ENCODE measurements around the gene UNKL. TPM values are rescaled to one million over a fixed set of nuclear protein-coding genes. Genes with fewer than 3 reads are reported as not detected.

UNKL gene
- total RNA-seq, 3 donors from 2014 or later (not counting 1 experiment from before 2014, with no cell fraction given) = 114 to 130 (median 127) TPM

DNA sequence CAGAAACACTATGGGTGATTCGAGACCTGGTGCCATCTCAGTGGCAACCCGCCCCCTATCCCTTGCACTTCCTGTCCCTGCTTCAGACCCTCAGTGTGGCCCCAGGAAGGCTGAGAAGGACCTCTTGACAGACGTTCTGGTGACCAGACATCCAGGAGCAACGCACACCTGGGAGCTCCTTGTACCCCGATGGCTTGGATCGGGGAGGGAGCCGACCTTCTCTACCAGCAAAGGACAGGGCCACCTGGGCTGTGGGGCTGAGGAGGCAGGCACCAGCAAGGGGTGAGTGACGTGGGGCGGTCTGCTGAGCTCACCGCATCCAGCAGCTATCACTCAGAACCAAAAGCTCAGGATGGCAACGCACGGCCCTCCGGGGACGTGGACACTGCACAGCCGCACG, 27.2 kb downstream of the UNKL start:
- Histone ChIP-seq H3K4me3 (ENCODE audit: low read length) (no peak overlapping the region), H3K27me3 (ENCODE audit: control insufficient read depth, insufficient read depth, low read length) (no peaks in the 10 kb centered on the region), H3K9me3 (ENCODE audit: control insufficient read depth, insufficient read depth, low read length) (no peaks in the 10 kb centered on the region), H3K36me3 (ENCODE audit: control insufficient read depth, insufficient read depth, low read length) (peaks cover 39% of the 10 kb centered on the region), H3K27ac (ENCODE audit: low read length) (no peak overlapping the region), H3K4me1 (ENCODE audit: control insufficient read depth, insufficient read depth, low read length) (no peaks in the 10 kb centered on the region)
- Mint-ChIP-seq H3K4me1 (peaks cover 0 to 4% of the 10 kb centered on the region in 2 donors), H3K4me3 (no peak overlapping the region), H3K27me3 (ENCODE audit: low read depth in 2 of 2) (no peaks in the 10 kb centered on the region), H3K27ac (no peak overlapping the region), H3K36me3 (no peaks in the 10 kb centered on the region), H3K9me3 (no peaks in the 10 kb centered on the region)
- 93% methylated on average over 16 of the region's 16 CpGs for WGBS (ENCODE audit: insufficient coverage)
- DNase-seq = no peak
- no peak for ATAC-seq
- no peak for TF ChIP-seq CTCF (IDR thresholded peaks at IDR 0.05)
- intact Hi-C loops (cut with micrococcal nuclease) = no loop called here

DNA sequence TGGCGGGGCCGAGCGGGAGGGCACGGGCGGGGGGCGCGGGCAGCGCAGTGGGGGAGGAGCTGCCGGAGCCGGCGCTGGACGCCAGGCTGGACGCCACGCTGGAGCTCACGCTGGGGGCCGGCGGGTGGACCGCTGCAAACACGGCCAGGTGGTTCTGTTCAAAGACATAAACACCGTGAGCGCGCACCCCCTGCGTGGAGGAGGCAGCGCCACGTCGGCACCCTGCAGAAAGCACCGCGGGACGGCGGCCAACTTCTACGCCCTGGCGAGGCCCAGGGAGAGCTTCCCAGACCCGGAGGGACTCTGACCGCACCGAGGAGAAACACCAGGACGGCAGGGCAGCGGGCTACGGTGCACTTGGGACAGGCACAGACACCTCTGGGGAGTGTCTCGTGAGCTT, 29.3 kb downstream of the UNKL start:
- peaks cover 2% of the 10 kb centered on the region for H3K4me1 ChIP-seq (ENCODE audit: control insufficient read depth, insufficient read depth, low read length)
- no peaks in the 10 kb centered on the region for H3K36me3 Mint-ChIP-seq

GRCh38 chr16:1383556-1383955, 30.9 kb downstream of the UNKL start:
- no peak overlapping the region for H3K27ac ChIP-seq (ENCODE audit: low read length)
- H3K36me3 Mint-ChIP-seq = no peaks in the 10 kb centered on the region
- intact Hi-C loops (cut with micrococcal nuclease) = no loop called here
- DNase-seq (no peak), ATAC-seq (no peak)
- H3K27me3 Mint-ChIP-seq (ENCODE audit: low read depth in 2 of 2) = no peaks in the 10 kb centered on the region
- no peaks in the 10 kb centered on the region for H3K9me3 Mint-ChIP-seq
- H3K9me3 ChIP-seq (ENCODE audit: control insufficient read depth, insufficient read depth, low read length) = no peaks in the 10 kb centered on the region
- no peak overlapping the region for H3K4me3 ChIP-seq (ENCODE audit: low read length)
- no peaks in the 10 kb centered on the region for H3K27me3 ChIP-seq (ENCODE audit: control insufficient read depth, insufficient read depth, low read length)
- peaks cover 5 to 16% of the 10 kb centered on the region in 2 donors for H3K4me1 Mint-ChIP-seq
- no peak overlapping the region for H3K27ac Mint-ChIP-seq
- WGBS (ENCODE audit: insufficient coverage) = 93% methylated on average over 18 of the region's 18 CpGs
- no peak for TF ChIP-seq CTCF (IDR thresholded peaks at IDR 0.05)
- peaks cover 14% of the 10 kb centered on the region for H3K4me1 ChIP-seq (ENCODE audit: control insufficient read depth, insufficient read depth, low read length)
- H3K36me3 ChIP-seq (ENCODE audit: control insufficient read depth, insufficient read depth, low read length) = peaks cover 29% of the 10 kb centered on the region
- H3K4me3 Mint-ChIP-seq = no peak overlapping the region

More for the DNA sequence above, 29.3 kb downstream of the UNKL start:
- Histone ChIP-seq H3K27ac (ENCODE audit: low read length) (no peak overlapping the region), H3K36me3 (ENCODE audit: control insufficient read depth, insufficient read depth, low read length) (peaks cover 40% of the 10 kb centered on the region), H3K27me3 (ENCODE audit: control insufficient read depth, insufficient read depth, low read length) (no peaks in the 10 kb centered on the region), H3K9me3 (ENCODE audit: control insufficient read depth, insufficient read depth, low read length) (no peaks in the 10 kb centered on the region), H3K4me3 (ENCODE audit: low read length) (no peak overlapping the region)
- Mint-ChIP-seq H3K27me3 (ENCODE audit: low read depth in 2 of 2) (no peaks in the 10 kb centered on the region), H3K9me3 (no peaks in the 10 kb centered on the region), H3K4me3 (no peak overlapping the region), H3K4me1 (peaks cover 0 to 5% of the 10 kb centered on the region in 2 donors), H3K27ac (peak overlapping the region in 1 of 2 donors; percentile 53)
- intact Hi-C loops (cut with micrococcal nuclease) = no loop called here
- ATAC-seq = no peak
- TF ChIP-seq CTCF (IDR thresholded peaks at IDR 0.05) = no peak
- no peak for DNase-seq
- 98% methylated on average over 39 of the region's 39 CpGs for WGBS (ENCODE audit: insufficient coverage)
